ENCODE data around the gene GANC. TPM values are rescaled to one million over a fixed set of nuclear protein-coding genes. Genes with fewer than 3 reads are reported as not detected.

The GANC gene
- total and polyA plus RNA-seq, 2 donors: 12.2 to 39.3 TPM

DNA sequence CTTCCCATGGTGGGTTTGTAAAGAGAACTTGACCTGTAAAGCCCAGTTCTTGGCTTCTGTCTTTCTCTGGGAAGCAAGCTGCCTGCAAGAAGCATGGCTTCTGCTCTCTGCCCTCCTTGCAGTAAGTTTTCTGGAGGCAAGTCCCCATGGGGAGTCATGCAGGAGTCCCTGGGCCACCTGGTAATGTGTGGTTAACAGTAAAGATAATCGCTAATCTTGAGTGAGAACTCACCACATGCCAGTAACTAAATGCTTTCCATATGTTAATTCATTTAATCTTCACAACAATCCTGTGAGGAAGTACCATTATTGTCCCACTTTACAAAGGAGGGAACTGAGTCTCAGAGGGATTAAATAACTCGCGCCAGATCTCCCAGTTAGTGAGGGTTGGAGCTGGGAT, 90.5 kb downstream of the GANC start:
- H3K4me1 ChIP-seq (ENCODE audit: insufficient read depth): no peaks in the 10 kb centered on the region
- H3K36me3 ChIP-seq (ENCODE audit: insufficient read depth): no peaks in the 10 kb centered on the region
- no peak overlapping the region for H3K27ac ChIP-seq (ENCODE audit: low read depth)
- WGBS: 84% methylated on average over 3 of the region's 3 CpGs
- no peak overlapping the region for H3K4me3 ChIP-seq (ENCODE audit: low read depth, low read length)
- DNase-seq (ENCODE audit: extremely low spot score): no peak

DNA sequence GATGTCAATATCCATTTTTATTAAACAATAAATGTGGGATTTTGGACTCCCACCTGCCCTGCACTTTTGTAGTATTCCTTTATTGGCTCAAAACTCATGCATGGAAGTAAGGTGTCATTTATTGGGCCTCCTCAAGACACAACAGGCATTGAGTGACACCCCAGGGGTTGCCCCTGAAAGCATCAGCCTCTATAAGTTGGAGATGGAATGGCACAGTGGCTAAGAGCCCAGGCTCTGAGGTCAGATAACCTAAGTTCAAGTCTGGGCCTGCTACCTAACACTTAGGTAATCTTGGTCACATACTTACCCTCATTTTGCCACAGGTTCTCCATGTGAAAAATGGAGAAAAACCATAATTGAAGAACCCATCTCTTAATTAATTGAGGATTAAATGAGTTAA, 90.9 kb downstream of the GANC start:
- Histone ChIP-seq H3K4me3 (ENCODE audit: low read depth, low read length) (no peak overlapping the region), H3K27ac (ENCODE audit: low read depth) (no peak overlapping the region), H3K36me3 (ENCODE audit: insufficient read depth) (no peaks in the 10 kb centered on the region), H3K4me1 (ENCODE audit: insufficient read depth) (no peaks in the 10 kb centered on the region)
- DNase-seq (ENCODE audit: extremely low spot score): no peak

DNA sequence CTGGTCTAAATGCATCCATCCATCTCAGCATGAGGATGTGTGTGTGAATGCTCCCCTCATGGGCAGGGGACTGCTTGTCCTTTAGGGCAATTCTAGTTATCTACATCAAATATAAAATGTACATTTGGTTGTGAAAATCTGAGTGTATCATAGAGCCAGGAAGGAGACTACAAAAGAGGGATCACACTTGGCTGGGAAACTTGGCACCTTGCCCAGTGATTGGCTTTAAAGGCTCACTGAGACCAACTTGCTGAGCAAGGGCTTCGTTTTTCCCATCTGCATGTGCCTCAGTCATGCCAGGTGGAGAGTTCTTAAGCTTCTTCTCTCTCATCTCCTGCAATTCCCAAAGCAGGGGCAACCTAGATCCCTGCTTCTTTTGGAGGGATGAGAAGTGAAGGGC, 91.5 kb downstream of the GANC start:
- no peak for DNase-seq (ENCODE audit: extremely low spot score)
- 26% methylated on average over 1 of the region's 1 CpG for WGBS
- Histone ChIP-seq H3K36me3 (ENCODE audit: insufficient read depth) (no peaks in the 10 kb centered on the region), H3K27ac (ENCODE audit: low read depth) (no peak overlapping the region), H3K4me3 (ENCODE audit: low read depth, low read length) (no peak overlapping the region), H3K4me1 (ENCODE audit: insufficient read depth) (no peaks in the 10 kb centered on the region)

DNA sequence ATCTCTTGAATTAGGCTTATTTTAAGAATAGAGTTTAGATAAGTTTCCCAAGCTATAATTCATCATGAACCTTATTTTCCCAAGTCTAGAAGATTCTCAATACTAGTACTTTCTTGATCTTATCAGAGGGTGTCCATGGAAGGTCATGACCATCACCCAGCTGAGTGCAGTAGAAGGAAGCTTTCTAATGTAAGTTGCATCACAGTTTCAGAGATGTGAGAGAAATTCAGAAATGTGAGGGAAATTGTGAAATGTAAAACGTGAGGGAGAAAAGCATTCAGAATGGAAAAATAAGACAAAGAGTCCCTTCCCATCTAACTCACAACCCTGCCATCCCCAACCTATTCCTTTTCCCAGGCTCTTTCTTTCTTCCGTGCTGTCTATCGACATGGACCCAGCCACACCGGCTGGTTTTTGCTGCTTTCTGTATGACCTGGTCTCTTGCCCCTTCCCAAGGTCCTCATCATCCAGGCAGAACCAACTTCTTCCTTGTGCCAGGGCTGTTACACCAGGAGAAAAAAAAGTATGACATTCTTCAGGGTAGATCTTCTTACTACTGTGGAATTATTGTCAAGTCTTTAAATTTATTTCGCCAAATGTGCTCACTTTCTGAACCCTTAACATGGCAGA, 93.0 kb downstream of the GANC start:
- no peak overlapping the region for H3K27ac ChIP-seq (ENCODE audit: low read depth)
- H3K4me3 ChIP-seq (ENCODE audit: low read depth, low read length): no peak overlapping the region
- H3K4me1 ChIP-seq (ENCODE audit: insufficient read depth): no peaks in the 10 kb centered on the region
- WGBS: 91% methylated on average over 5 of the region's 5 CpGs
- no peak for DNase-seq (ENCODE audit: extremely low spot score)
- no peaks in the 10 kb centered on the region for H3K36me3 ChIP-seq (ENCODE audit: insufficient read depth)

GRCh38 chr15:42367041-42367440, 94.0 kb downstream of the GANC start:
- H3K27ac ChIP-seq (ENCODE audit: low read depth): no peak overlapping the region
- WGBS: 70% methylated on average over 5 of the region's 5 CpGs
- no peak for DNase-seq (ENCODE audit: extremely low spot score)
- H3K4me3 ChIP-seq (ENCODE audit: low read depth, low read length): no peak overlapping the region
- no peaks in the 10 kb centered on the region for H3K36me3 ChIP-seq (ENCODE audit: insufficient read depth)
- no peaks in the 10 kb centered on the region for H3K4me1 ChIP-seq (ENCODE audit: insufficient read depth)

DNA sequence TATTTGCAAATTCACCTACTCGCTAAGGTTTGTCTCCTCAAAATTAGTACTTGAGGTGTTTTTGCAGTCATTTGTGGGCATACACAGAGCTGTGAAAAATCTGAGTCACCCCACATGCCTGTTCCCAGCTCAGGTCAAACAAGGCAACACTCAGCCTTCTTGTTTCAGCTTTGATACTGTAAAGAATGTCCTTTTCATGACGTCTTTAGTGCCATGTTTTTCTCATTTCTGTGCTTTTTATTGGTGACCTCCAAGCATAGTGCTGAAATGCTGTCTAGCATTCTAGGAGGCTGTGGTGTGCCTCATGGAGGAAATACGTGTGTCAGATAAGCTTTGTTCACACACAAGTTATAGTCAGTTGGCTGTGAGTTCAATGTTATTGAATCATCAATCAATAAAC, 95.1 kb downstream of the GANC start:
- DNase-seq (ENCODE audit: extremely low spot score): no peak
- Histone ChIP-seq H3K36me3 (ENCODE audit: insufficient read depth) (no peaks in the 10 kb centered on the region), H3K4me1 (ENCODE audit: insufficient read depth) (no peaks in the 10 kb centered on the region), H3K4me3 (ENCODE audit: low read depth, low read length) (no peak overlapping the region), H3K27ac (ENCODE audit: low read depth) (no peak overlapping the region)
- WGBS: 72% methylated on average over 3 of the region's 3 CpGs

GRCh38 chr15:42371096-42371495, 98.1 kb downstream of the GANC start:
- DNase-seq (ENCODE audit: extremely low spot score): no peak
- Histone ChIP-seq H3K27ac (ENCODE audit: low read depth) (no peak overlapping the region), H3K4me1 (ENCODE audit: insufficient read depth) (no peaks in the 10 kb centered on the region), H3K4me3 (ENCODE audit: low read depth, low read length) (no peak overlapping the region), H3K36me3 (ENCODE audit: insufficient read depth) (no peaks in the 10 kb centered on the region)
- WGBS: 69% methylated on average over 2 of the region's 2 CpGs

DNA sequence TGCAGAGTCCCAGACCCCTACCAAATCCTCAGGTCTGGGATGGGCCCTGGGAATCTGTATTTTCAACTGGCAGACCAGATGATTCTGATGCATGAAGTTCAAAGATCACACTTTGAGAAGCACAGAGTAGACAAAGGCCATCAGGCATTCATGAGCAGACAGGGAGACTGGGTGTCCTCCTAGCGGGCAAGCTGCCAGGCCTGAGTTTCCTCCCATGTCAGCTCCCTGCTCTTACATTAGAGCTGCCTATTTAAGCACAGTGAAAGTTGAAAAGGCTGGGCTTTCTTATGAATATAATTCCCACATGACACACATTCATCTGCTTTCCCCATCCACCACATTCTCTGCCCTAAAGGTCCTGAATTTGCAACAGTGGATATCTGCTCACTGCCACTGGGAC, 100.3 kb downstream of the GANC start:
- Histone ChIP-seq H3K4me1 (ENCODE audit: insufficient read depth) (no peaks in the 10 kb centered on the region), H3K4me3 (ENCODE audit: low read depth, low read length) (no peak overlapping the region), H3K27ac (ENCODE audit: low read depth) (no peak overlapping the region), H3K36me3 (ENCODE audit: insufficient read depth) (no peaks in the 10 kb centered on the region)
- DNase-seq (ENCODE audit: extremely low spot score): no peak
- 74% methylated on average over 1 of the region's 1 CpG for WGBS

GRCh38 chr15:42373936-42374335, 100.9 kb downstream of the GANC start:
- H3K36me3 ChIP-seq (ENCODE audit: insufficient read depth): no peaks in the 10 kb centered on the region
- no peak for DNase-seq (ENCODE audit: extremely low spot score)
- no peak overlapping the region for H3K4me3 ChIP-seq (ENCODE audit: low read depth, low read length)
- no peak overlapping the region for H3K27ac ChIP-seq (ENCODE audit: low read depth)
- H3K4me1 ChIP-seq (ENCODE audit: insufficient read depth): no peaks in the 10 kb centered on the region
- 76% methylated on average over 4 of the region's 4 CpGs for WGBS

DNA sequence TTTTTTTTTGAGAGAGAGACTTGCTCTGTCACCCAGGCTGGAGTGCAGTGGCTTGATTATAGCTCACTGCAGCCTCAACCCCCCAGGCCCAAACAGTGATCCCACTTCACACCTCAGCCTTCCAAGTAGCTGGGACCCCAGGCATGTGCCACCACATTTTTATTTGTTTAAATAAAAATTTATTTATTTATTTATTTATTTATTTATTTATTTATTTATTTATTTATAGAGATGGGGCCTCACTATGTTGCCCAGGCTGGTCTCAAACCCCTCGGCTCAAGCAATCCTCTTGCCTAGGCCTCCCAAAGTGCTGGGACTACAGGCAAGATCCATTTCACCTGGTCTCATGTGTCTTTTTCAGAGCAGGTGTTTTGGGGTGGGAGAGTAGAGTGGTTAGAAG, 101.8 kb downstream of the GANC start:
- WGBS: 79% methylated on average over 1 of the region's 1 CpG
- Histone ChIP-seq H3K27ac (ENCODE audit: low read depth) (no peak overlapping the region), H3K36me3 (ENCODE audit: insufficient read depth) (no peaks in the 10 kb centered on the region), H3K4me3 (ENCODE audit: low read depth, low read length) (no peak overlapping the region), H3K4me1 (ENCODE audit: insufficient read depth) (no peaks in the 10 kb centered on the region)
- DNase-seq (ENCODE audit: extremely low spot score): no peak

GRCh38 chr15:42375252-42375651, 102.3 kb downstream of the GANC start:
- H3K4me1 ChIP-seq (ENCODE audit: insufficient read depth): no peaks in the 10 kb centered on the region
- 95% methylated on average over 5 of the region's 5 CpGs for WGBS

DNA sequence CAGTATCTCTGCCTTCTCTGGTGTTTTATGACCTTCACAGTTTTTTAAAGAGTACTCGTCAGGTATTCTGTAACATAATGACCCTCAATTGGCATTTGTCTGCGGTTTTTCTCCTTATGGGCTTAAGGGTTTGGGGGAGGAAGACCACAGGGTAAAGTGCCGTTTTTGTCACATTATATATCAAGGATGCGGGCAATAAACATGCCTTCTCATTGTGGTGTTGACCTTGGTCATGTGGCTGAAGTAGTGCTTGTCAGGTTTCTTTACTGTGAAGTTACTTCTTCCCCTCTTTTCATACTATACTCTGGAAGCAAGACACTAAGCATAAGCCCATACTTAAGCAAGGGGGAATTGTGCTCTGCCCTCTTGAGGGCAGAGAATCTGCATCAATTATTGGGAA, 102.9 kb downstream of the GANC start:
- WGBS: 42% methylated on average over 4 of the region's 4 CpGs
- Histone ChIP-seq H3K36me3 (ENCODE audit: insufficient read depth) (no peaks in the 10 kb centered on the region), H3K4me3 (ENCODE audit: low read depth, low read length) (no peak overlapping the region), H3K27ac (ENCODE audit: low read depth) (no peak overlapping the region), H3K4me1 (ENCODE audit: insufficient read depth) (no peaks in the 10 kb centered on the region)
- no peak for DNase-seq (ENCODE audit: extremely low spot score)

More at GRCh38 chr15:42375252-42375651, 102.3 kb downstream of the GANC start:
- DNase-seq (ENCODE audit: extremely low spot score): no peak
- no peak overlapping the region for H3K4me3 ChIP-seq (ENCODE audit: low read depth, low read length)
- no peaks in the 10 kb centered on the region for H3K36me3 ChIP-seq (ENCODE audit: insufficient read depth)
- H3K27ac ChIP-seq (ENCODE audit: low read depth): no peak overlapping the region

DNA sequence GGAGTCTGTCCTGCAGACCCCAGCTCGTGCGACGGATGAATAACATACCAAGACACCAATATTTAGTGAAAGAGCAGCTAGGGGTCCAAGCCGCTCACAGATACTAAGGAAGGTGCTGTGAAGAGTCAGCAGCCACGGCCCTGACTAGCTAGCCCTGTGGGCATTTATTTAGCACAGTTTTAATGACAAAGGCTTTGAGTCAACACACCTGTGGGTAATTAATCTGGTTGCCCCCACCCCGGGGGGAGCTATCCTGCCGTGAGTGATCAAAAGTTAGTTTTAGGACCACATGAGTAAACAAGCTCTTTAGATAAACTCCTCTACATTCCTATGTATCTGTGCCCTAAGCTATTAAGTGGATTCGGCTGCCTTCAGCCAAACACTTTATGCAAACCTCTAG, 105.0 kb downstream of the GANC start:
- 80% methylated on average over 8 of the region's 8 CpGs for whole genome bisulfite sequencing

DNA sequence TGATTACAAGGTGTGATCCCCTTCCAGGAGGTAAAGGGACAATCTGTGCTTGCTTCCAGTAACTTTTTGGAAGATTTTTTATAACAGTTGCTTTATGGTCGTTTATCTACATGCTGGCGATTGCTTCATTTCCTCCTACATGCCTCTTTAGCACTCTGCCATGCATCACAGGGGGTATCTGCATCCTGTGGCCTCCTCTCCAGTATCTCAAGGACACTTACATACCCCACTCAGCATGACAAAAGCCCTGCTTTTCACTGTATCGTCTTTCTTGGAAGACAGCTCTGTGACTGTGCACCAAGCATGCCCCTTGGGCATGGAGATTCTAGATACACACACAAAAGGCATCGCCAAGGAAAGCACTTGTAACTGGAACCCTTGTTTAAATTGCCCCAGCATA, 111.6 kb downstream of the GANC start:
- Histone ChIP-seq H3K36me3 (ENCODE audit: insufficient read depth) (no peaks in the 10 kb centered on the region), H3K4me1 (ENCODE audit: insufficient read depth) (no peaks in the 10 kb centered on the region), H3K27ac (ENCODE audit: low read depth) (no peak overlapping the region), H3K4me3 (ENCODE audit: low read depth, low read length) (no peak overlapping the region)
- 63% methylated on average over 4 of the region's 4 CpGs for WGBS
- DNase-seq (ENCODE audit: extremely low spot score): no peak

More for the DNA sequence above, 105.0 kb downstream of the GANC start:
- DNase-seq (ENCODE audit: extremely low spot score): no peak
- Histone ChIP-seq H3K4me3 (ENCODE audit: low read depth, low read length) (no peak overlapping the region), H3K27ac (ENCODE audit: low read depth) (no peak overlapping the region), H3K4me1 (ENCODE audit: insufficient read depth) (no peaks in the 10 kb centered on the region), H3K36me3 (ENCODE audit: insufficient read depth) (no peaks in the 10 kb centered on the region)
